ENCODE data around the gene CCDC88C.
"Not testable (repeated sequence)": the region's sequence is repeated elsewhere in the genome, so short reads cannot be mapped to it uniquely, and the experiment has no call there.

The CCDC88C gene

DNA sequence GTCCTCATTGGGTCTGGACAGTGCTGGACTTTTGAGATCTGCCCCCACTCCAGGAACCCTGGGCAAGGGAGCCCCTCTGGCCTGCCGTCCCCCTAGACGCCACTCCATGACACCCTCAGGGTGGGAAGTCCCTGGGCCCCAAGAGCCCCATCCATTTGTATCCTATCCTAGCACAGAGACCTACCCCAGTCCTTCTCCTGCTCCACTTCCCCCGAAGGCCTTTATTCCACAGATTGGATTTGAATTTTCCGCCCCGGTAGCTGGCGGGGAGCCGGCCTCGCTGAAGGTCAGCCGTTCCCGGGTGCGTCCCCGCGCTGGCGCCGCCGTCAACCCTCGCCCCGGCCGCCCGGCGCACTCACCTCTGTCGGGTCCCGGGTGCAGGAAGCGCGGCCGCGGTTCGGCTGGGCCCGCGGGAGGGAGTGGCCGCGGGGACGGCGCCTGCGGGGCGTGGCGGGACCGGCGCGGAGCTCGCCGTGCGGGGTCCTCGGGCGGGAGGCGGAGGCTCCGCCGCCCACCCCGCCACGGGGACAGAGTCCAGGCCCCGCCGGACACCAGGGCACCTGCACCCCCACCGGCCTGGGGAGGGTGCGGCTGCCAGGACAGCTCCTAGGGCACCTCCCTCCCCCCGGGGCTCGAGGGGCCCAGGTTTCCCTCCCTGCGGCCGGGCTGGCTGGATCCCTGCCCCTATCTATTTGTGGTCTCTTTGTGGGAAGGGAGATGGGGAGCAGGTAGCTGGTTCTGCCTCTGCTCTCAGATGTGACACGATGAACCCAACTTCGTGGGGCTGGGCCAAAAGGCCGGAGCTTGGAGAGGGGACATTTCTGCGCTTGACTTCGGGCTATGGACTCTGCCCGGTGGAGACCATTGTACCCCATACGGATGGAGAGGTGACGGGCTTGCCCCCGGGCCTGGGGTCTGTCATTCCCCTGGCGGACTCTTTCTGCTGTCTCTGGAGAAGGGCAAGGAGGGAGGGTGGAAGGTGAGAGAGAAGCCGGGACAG, 153.2 kb downstream of the CCDC88C start:
- no peak for DNase-seq

DNA sequence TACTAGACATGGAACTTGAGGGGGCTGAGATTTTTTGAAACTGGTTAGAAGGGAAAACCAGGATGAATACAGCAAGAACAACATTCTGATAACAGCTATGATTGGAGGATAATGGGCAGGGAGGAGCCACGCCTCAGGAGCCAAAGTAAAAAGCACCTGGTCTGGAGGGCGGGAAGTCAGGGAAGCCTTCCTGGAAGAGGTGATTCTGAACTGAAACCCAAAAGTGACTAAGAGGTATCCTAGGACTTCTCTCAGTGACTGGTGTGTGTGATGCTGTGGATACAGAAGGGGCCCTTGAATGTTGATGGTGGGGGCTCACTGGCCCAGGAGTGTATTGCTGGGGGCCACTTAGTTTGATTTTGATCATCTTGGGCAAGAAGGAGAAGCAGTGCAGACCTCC, 154.3 kb downstream of the CCDC88C start:
- no peak for DNase-seq

DNA sequence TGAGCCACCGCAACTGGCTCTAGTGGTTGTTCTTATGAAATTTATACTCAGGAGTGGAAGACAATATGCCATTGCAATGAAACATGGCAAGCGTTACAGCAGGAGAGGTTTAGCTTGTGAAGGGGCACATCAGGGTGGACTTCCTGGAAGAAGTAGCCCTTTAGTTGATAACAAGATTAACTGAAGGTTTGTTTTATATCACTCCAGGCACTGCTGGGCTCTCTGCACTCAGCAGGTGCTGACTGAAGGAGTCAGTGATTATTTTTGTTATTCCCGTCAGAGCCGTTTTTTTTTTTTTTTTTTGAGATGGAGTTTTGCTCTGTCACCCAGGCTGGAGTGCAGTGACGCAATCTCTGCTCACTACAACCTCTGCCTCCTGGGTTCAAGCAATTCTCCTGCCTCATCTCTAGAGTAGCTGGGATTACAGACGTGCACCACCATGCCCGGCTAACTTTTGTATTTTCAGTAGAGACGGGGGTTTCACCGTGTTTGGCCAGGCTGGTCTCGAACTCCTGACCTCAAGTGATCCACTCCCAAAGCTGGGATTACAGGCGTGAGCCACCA, 155.6 kb downstream of the CCDC88C start:
- no peak for DNase-seq

DNA sequence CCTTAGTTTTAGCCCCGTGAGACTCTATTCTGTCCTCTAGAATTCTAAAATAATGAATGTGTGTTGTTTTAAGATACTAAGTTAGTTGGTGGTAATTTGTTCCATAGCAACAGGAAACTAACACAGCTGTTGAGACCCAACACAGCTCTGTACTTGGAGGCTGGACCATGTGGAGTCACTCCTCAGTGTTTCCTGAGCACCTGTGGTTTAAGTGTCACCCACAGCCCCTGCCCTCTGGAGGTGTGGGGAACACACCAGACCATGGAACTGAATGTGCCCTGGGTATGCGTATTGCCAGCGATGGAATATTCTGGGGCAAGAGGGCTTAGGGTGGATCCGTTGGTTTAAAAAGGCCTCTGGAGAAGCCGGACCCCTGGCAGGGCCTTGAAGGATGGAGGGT, 156.5 kb downstream of the CCDC88C start:
- DNase-seq: no peak

DNA sequence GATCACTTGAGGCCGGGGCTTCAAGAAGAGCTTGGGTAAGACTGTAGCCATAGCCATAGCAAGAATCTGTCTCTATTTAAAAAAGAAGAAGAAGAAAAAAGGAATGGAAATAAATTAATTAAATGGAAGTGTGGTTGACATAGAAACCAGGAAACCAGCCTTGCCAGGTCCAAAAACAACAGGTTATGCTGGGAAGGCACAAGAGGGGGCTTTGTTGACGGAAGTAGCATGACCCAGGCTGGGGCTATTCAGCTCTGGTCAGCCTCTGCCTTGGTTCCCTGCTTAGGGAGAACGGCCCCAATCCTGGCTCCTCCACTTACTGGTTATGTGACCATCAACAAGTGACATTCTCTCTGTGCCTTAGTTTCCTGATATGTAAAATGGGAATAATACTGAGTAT, 158.7 kb downstream of the CCDC88C start:
- no peak for DNase-seq

DNA sequence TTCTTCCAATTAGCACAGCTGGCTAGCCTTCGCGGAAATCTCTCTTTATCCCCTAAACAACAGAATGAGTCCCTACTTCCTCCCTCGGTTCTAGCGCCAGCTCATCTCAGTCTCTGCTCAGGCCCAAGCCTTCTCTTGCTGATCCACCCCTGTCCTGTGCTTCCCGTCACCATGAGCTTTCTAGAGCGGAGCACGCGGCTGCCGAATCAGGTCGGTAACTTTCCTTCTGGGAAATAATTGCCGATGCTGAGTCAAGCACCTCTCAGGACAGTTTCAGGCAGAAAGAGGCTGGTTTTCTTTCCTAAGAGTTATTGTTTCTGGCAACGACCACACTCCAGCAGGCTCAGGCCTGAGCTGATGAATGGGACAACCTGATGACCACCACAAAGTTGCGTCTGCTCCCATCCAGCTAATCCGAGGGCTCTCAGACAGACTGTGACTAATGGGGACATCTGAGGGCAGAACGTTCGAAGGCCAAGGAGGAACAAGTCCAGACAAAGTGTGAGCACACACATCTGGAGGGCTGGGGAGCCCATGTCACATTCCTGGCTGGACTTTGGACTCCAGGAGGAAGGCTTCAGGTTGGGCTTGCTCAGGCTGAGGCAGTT, 159.5 kb downstream of the CCDC88C start:
- no peak for DNase-seq

DNA sequence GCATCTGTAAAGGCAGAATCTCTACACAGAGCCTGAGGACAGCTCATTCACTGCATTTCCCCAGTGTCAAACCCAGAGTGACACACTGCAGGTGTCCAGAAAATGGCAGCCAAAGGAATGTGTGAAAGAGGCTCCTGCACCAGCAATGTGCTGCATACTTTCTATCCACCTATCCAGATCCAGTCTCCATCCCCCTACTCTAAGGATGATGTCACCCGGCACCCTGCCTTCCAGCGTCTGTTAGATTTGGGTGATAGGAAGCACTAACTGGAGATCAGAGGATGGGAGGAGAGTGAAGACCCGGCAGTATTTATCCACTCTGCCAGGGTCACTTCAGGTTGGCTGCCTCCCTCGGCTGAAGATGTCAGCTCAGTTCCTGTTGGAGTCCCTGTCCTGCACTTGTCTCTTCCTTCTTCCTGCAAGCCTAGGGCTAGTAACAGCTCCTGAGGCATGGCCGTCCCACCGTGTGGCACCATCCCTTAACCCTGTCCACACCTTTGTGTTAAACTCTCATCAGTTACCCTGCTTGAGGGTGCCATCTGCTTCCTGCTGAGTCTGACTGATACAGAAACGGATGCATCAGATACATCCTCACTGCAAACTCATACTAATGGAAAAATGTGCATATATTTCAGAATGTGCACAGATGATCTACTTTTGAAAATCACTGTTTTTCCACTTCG, 160.2 kb downstream of the CCDC88C start:
- DNase-seq: peak; percentile 94

DNA sequence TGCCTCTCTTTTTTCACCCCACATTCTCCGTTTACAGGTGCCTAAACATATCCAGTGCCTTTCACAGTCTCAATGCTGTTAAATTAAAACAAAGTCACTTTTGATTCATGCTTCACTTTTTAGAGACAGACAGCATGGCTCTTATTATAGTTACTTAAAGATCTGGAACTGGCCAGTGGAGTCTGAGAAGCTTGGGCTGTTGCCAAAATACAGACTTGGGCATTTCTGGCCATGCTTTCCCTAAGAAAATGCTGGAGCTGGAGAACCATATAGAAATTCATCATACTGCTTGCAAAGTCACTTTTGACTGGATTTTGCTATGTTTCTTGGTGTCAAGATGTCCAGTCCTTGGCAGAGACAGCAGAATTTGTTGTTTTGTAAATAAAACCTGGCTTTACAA, 161.0 kb downstream of the CCDC88C start:
- no peak for DNase-seq

DNA sequence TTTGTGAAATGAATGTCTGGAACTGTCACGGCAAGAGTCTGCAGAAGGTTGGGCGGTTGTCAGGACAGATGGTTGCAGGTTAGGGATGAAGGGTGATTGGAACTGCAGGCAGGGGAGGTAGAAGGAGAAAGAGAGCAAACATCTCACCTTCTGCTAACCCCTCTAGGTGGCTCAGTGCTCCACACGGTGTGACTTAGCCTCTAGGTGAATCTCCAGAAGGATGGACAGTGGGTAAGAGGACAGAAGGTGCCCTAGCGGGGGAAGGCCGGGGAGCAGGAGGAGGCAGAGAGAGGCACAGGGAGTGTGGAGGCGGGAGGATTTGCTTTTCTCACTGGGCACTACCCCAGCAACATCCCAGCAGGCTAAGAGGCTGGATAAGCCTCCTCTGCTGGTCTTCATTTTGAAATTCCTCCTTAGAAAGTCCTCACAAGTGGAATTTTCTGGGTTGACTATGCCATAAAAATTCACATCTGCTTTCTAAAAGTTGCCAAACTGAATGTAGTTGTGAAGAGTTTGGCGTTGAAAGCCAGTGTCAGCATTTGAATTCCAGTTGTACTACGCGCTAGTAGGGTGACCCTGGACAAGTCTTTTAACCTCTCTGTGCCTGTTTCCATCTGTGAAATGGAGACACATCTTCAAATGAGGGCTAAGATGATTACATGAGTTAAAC, 162.5 kb downstream of the CCDC88C start:
- peak; percentile 87 for DNase-seq

DNA sequence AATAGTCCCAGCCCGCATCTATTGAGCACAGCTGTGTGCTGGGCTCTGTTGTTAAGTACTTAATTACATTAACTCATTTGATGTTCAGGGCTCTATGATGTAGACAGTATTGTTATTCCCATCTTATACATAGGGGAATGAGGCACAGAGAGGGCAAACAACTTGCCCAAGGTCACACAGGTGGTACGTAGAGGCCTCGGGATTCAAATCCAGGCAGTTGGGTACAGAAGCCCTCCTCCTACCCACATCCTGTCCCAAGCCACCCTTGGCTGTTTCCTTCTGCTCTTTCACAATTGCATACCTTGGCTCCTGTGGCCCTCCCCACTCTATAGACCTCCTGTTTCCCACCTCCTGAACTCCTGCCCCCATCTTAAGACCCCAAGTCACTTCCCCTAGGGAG, 163.2 kb downstream of the CCDC88C start:
- peak; percentile 69 for DNase-seq

DNA sequence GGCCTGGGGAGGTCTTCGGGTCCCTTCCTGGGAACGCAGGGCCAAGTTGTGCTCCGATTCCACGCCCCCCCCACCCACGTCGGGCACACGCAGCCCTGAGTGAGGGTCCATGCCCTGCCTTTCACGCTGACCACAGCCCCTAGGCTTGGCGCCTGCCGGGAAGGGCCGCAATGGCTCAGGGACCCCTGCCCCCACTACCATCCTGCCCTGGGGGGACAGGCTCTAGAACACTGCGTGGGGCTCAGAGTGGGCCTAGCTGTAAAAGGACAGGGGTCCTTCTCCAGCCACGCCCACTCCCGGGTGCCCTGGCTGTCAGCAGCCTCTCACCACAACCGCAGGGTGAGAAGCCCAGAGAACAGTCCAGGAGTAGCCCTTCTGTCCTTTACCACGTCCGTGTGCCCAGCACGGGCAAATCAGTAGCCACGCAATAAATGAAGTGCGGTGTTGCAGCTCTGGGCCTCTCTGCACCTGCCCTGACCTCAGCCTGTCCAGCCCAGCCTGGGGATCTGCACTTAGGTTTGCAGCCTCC, 163.8 kb downstream of the CCDC88C start:
- no peak for DNase-seq

DNA sequence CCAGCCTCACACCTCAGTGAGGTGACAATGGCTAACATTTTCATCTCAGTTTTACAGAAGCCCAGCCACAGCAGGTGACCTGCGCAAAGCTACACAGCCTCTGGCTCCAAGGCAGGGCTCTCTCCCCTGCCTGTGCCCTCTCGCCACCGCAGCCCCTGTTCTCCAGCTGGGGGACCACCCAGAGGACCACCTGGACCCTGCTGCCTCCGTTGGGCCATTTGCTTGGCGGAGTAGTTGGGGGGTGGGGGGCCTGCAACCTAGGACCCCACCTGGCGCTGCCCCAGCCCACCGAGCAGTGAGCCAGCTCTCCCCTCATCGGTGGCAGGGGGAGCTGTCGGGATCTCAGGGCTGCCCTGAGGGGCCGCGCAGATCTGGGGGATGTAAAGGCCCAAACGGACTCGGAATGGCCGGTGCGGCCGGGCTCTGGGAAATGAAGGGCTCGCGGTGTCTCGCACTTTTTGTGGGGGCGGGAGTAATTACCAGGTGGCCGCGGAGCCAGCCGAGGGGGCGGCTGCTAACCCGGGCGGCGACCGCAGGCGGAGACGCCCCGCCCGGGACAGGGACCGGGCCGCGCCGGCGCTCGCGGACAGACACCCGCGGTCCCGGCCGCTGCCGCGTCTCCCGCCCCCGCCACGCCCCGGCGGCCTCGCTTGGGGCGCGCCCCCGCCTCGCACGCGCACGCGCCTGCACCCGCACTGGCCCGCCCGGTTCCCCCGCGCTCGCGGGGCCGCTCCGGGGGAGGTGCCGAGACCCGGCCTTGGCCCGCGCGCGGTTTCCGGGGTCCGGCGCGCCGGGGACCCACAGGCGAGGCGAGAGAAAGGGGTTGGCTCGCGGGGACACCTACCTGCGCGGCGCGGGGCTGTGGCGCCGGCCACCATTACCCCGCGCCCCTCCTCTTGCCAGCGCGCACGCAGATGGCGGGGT, 164.5 kb downstream of the CCDC88C start:
- no peak for DNase-seq

DNA sequence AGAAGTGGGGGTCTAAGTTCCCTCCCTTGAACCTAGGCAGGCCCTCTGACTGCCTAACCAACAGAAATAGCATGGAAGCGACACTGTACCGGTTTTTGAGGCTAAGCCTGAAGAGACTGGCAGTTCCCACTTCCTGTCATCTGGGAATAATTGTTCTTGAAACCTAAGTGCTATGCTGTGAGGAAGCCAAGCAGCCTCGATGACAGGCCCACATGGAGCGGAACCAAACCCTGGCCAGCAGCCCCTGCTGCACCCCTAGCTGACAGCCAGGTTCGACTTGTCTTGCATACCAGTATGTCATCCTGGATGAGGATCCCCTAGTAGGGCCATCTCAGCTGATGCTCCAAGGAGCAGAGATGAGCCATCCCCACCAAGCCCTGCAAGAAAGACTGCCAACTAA, 166.7 kb downstream of the CCDC88C start:
- DNase-seq: no peak

DNA sequence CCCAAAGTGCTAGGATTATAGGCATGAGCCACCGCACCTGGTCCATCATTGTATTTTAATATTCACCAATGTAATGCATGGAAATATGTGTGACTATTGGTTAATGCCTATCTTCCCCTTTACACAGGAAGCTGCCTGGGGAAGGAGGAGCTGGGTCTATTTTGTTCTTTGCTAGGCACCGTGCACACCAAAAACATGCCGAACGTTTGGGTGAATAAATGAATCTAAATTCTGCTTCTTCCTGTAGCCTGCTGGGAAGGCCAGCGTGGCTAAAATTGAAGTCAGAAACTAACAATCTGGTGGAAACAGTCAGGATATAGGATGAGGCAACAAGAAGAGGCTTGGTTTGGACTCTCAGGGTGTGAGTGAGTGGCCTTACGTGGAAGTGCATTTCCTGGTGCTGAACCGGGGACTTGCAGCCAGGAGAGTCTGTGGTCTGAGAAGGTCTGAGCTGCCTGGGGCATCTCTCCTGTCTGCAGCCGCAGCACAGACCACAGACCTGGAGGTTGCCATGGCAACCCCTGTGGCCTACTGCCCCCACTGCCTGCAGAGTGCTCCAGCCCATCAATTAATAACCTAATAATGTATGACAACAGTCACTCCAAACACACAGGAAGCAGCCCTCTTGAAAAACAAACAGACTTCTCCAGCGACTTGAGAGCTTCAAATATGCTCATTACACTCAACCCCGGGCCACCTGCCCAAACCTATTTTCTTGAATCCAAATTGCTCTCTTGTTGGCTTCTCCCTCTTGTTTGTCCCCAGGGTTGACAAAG, 167.6 kb downstream of the CCDC88C start:
- peak; percentile 63 for DNase-seq

DNA sequence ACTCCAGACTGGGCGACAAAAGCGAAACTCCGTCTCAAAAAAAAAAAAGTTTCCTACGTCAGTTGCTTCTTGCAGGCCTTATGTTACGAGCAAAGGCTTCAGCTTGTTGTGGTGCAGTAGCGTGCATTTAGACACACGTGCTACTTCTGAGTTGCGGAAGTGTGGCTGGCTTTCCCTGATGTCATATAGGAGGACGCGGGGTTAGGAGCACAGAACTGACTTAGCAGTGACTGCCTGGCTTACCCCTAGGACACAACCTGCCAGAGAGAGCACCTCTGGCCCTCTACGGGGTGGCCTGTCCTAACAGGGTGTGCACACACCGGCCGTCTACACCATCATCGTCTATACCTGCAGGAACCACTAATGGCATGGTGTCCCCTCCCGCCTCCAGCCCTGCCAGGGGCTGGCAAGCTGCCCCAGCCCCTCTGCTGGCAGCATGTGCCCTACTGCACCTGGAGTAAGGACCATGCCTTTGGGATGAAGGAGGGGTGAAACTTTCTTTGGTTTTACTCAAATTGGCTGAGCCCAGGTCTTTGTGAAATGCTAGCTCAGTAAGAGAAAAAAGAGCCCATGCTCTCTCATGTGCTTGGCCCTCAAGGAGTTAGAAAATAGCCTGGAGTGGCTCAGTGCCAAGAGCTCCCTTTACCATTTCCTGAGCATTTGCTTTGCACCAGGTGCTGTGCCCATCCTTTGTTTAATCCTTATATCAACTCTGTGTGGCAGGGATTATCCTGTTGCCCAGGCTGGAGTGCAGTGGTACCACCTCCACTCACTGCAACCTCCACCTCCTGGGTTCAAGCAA, 171.4 kb downstream of the CCDC88C start:
- peak; percentile 49 for DNase-seq

DNA sequence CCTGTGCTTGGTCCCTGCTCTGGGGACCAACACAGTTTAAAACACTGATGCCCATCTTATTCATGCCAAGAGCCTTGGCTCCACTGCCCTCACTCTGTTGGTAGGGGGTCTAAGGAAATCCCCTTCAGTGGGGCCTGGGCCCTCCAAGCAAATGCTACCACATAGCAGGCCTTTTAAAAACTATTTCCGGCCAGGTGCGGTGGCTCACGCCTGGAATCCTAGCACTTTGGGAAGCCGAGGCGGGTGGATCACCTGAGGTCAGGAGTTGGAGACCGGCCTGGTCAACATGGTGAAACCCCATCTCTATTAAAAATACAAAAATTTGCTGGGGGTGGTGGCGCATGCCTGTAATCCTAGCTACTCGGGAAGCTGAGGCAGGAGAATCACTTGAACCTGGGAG, 172.0 kb downstream of the CCDC88C start:
- DNase-seq: not testable (repeated sequence)

DNA sequence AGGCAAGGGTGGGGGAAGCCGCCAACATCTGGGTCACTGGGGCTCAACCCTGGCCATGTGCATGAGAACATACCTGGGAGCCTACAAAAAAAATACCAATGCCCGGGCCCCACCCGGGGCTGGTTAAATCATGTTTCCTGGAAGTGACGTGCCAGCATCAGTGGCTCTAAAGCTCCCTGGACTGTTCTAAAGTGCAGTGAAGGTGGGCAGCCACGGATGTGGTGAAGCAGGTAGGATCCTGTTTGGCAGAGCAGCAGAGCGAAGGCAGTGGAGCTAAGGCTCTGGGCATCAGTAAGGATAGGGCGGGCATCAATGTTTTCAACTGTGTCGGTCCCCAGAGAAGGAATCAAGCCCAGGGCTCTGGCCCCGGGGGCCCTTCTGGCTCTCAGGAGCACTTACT, 172.6 kb downstream of the CCDC88C start:
- DNase-seq: no peak

DNA sequence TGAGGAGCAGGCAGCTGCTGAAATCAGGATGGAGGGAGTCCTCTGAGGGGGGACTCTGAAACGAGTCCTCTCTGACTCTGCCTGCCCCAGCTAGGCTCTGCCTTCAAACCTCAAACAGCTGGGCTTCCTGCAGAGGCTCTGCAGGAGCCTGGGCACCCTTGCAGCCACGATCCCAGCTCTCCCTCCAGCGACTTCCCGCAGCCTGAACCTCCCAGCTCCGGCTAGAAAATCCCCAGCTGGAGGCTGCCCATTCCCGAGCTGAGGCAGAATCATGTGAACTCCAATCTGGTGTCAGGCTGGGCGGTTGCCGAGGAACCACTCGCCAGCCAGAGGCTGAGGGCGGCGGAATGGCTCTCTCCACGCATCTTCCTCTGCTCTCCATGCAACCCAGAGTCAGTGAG, 173.1 kb downstream of the CCDC88C start, which contains the start of gene GPR68:
Gene GPR68 (minus strand): TSS at position 204 of the 401 bp plus-strand sequence. CDS start 9,654 bp downstream, outside the sequence.
- peak; percentile 88 for DNase-seq

DNA sequence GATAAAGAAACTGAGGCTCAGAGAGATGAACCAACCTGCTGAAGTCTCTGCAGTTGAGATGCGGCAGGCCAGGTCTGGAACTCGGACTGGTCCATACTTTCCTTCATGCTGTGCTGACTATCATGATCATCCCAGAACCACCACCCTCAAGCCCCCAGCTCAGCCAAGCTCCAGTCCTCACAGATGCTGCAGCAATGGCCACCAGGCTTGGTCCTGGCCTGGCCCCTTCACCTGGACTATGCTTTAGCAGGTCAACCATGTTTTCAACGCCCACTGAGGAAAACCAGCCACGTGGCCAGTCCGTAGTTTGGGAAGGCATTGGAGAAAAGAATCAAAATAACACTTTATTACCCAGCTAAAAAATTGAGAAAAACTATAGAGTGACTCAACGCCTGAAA, 174.5 kb downstream of the CCDC88C start:
- DNase-seq: no peak

DNA sequence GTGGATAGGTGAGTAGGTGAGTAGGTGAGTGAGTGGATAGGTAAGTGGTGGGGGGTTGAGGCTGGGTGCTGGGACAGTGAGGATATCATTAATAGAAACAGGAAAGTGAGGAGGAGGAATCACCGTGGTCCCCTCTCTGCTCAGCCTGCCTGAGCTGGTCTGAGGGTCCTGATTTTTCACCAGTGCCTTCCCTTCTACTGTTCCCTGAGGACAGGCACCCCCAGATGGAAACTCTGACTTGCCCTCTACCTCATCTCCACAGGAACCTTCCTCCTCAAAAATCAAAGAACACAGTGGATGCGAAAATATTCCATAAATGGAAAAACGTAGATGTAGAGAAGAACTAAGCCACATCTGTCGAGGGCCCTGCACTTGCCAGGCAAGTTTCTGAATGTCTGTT, 175.0 kb downstream of the CCDC88C start:
- DNase-seq: no peak

Data from NCI-H1694 treated with DMSO at 0.1 percent for 48 hours (cell line).